A673 (cell line): ENCODE results near the gene MICALL2. TPM values are rescaled to one million over a fixed set of nuclear protein-coding genes. Genes with fewer than 3 reads are reported as not detected.

Experiments
- BruUV-seq: library from RNA; stranded (reverse); fragments of 400-500 nt; replicated peaks from 2 replicates; lab custom pipeline; 2021; lab: Mats Ljungman, UMichigan
- CTCF ChIA-PET: fragments of 300-600 bp; sonication (Branson Sonifier 250); formaldehyde crosslinking; loops from one replicate; lab custom pipeline; 2022; ENCODE audit warnings: antibody characterized with exemption; lab: Charles Lee
- POLR2A ChIA-PET: fragments of 300-600 bp; sonication (Branson Sonifier 250); formaldehyde crosslinking; loops from one replicate; lab custom pipeline; 2022; ENCODE audit warnings: antibody characterized with exemption; ENCODE audit not compliant: low non-redundant PET; lab: Charles Lee
- DNase-seq: peaks from one replicate; pipeline ENCODE4 v3.0.0-alpha.2; 2015; ENCODE audit warnings: low spot score
- H3K27ac ChIP-seq: fragments of 200-600 bp; sonication (generic); 2 replicates; pipeline ENCODE4 v1.5.1; 2016; ENCODE audit warnings: mixed run types, low read depth, mild to moderate bottlenecking, mixed read lengths, antibody characterized with exemption, low read length; ENCODE audit not compliant: poor library complexity, severe bottlenecking
- H3K27me3 ChIP-seq: fragments of 200-600 bp; sonication (generic); replicated peaks from 2 replicates; pipeline ENCODE4 v1.6.1; 2017; ENCODE audit warnings: mixed run types, low read depth, mild to moderate bottlenecking, mixed read lengths, antibody characterized with exemption, low read length; ENCODE audit not compliant: insufficient read depth, poor library complexity
- H3K36me3 ChIP-seq: fragments of 200-600 bp; sonication (generic); 2 replicates; pipeline ENCODE4 v1.6.1; 2016; ENCODE audit warnings: mixed run types, mild to moderate bottlenecking, mixed read lengths, antibody characterized with exemption, low read length; ENCODE audit not compliant: insufficient read depth, poor library complexity, severe bottlenecking
- H3K4me1 ChIP-seq: fragments of 200-600 bp; sonication (generic); 2 replicates; pipeline ENCODE4 v1.6.1; 2017; ENCODE audit warnings: mixed run types, mild to moderate bottlenecking, mixed read lengths, antibody characterized with exemption, low read length; ENCODE audit not compliant: insufficient read depth, poor library complexity, severe bottlenecking
- H3K4me3 ChIP-seq: fragments of 200-600 bp; sonication (generic); 2 replicates; pipeline ENCODE4 v1.5.1; 2016; ENCODE audit warnings: low read depth, mixed run types, mild to moderate bottlenecking, mixed read lengths, low read length; ENCODE audit not compliant: poor library complexity, severe bottlenecking
- H3K9me3 ChIP-seq: fragments of 200-600 bp; sonication (generic); 2 replicates; pipeline ENCODE4 v1.6.1; 2016; ENCODE audit warnings: mixed run types, low read depth, mild to moderate bottlenecking, mixed read lengths, antibody characterized with exemption, low read length; ENCODE audit not compliant: poor library complexity, severe bottlenecking
- CTCF ChIP-seq: fragments of 300-800, 200-600 bp; sonication (generic); conservative IDR thresholded peaks from 2 replicates; pipeline ENCODE4 v1.5.1; 2017; ENCODE audit warnings: low read depth, mild to moderate bottlenecking, antibody characterized with exemption, low read length, moderate library complexity, mixed read lengths
- EZH2 ChIP-seq: fragments of 200-600 bp; sonication (generic); IDR thresholded peaks from 2 replicates; pipeline ENCODE4 v1.6.1; 2017; ENCODE audit warnings: borderline replicate concordance, low read depth, mild to moderate bottlenecking, mixed read lengths, antibody characterized with exemption, low read length; ENCODE audit not compliant: poor library complexity, severe bottlenecking
- intact Hi-C: fragments of 100-400 bp; cut with micrococcal nuclease; formaldehyde crosslinking; loops from one replicate; pipeline ENCODE4 v1.10.0; 2022; ENCODE audit not compliant: unreplicated experiment
- total RNA-seq: library from RNA; stranded (reverse); gene quantifications from 2 replicates; pipeline ENCODE4 v1.2.3, GENCODE V29; 2021

MICALL2 gene
- total RNA-seq, 1 experiment from 2014 or later: 10.1 TPM

- peaks cover 12% of the 10 kb centered on the region for H3K4me1 ChIP-seq
- CTCF ChIA-PET: no interaction called here
Observed at GRCh38 chr7:1452205-1452604, 7.1 kb downstream of the MICALL2 start.

GRCh38 chr7:1450987-1451386 is 8.3 kb downstream of the MICALL2 start:
- ChIA-PET CTCF (no interaction called here), POLR2A (no interaction called here)
- TF ChIP-seq CTCF (no peak), EZH2 (no peak)
- Histone ChIP-seq H3K27me3 (no peaks in the 10 kb centered on the region), H3K4me1 (peaks cover 12% of the 10 kb centered on the region), H3K27ac (no peak overlapping the region), H3K4me3 (no peak overlapping the region), H3K36me3 (no peaks in the 10 kb centered on the region), H3K9me3 (no peaks in the 10 kb centered on the region)
- no TSS peak for BruUV-seq
- intact Hi-C loops: no loop called here
- no peak for DNase-seq

More at GRCh38 chr7:1452205-1452604, 7.1 kb downstream of the MICALL2 start:
- no peak overlapping the region for H3K27ac ChIP-seq
- no peaks in the 10 kb centered on the region for H3K36me3 ChIP-seq
- BruUV-seq: no TSS peak
- no peaks in the 10 kb centered on the region for H3K9me3 ChIP-seq
- POLR2A ChIA-PET: no interaction called here
- TF ChIP-seq EZH2: no peak
- TF ChIP-seq CTCF: no peak
- no peak for DNase-seq
- intact Hi-C loops: no loop called here
- no peaks in the 10 kb centered on the region for H3K27me3 ChIP-seq
- H3K4me3 ChIP-seq: no peak overlapping the region

DNA sequence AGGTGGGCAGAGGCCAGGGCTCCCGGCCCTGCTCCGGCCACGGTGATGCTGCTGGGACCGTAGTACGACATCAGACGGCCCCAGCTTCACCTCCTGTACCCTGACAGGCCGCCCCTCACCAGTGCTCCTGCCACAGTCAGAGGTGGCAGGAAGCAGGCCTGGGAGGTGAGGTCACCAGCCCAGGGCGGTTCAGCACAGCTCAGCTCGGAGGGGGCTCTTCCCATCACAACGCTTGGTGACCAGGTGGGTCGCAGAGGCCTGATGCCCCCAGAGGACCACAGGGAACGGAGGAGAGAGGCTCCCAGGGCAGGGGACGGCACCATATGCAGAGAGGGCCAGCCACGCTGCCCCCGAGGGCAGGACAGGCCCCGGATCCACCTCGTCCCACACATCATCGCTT is 8.8 kb downstream of the MICALL2 start:
- Histone ChIP-seq H3K9me3 (no peaks in the 10 kb centered on the region), H3K4me3 (no peak overlapping the region), H3K27ac (no peak overlapping the region), H3K4me1 (peaks cover 12% of the 10 kb centered on the region), H3K36me3 (no peaks in the 10 kb centered on the region), H3K27me3 (no peaks in the 10 kb centered on the region)
- DNase-seq: no peak
- no peak for TF ChIP-seq CTCF
- no peak for TF ChIP-seq EZH2
- CTCF ChIA-PET: no interaction called here
- no TSS peak for BruUV-seq
- intact Hi-C loops: no loop called here
- POLR2A ChIA-PET: no interaction called here
